Neural progenitor cell (in vitro differentiated cells): ENCODE data around the gene ARL17B.

Experiments
- EZH2phosphoT487 ChIP-seq: fragments of 200-600 bp; sonication (generic); IDR thresholded peaks from 2 replicates; pipeline ENCODE4 v1.6.1; 2017; ENCODE audit warnings: antibody characterized with exemption
- TF ChIP-seq, protein P1 (sequence below): fragments of 200-600 bp; sonication (generic); IDR thresholded peaks from 2 replicates; pipeline ENCODE4 v1.5.1; 2017; ENCODE audit warnings: antibody characterized with exemption, mild to moderate bottlenecking

DNA sequence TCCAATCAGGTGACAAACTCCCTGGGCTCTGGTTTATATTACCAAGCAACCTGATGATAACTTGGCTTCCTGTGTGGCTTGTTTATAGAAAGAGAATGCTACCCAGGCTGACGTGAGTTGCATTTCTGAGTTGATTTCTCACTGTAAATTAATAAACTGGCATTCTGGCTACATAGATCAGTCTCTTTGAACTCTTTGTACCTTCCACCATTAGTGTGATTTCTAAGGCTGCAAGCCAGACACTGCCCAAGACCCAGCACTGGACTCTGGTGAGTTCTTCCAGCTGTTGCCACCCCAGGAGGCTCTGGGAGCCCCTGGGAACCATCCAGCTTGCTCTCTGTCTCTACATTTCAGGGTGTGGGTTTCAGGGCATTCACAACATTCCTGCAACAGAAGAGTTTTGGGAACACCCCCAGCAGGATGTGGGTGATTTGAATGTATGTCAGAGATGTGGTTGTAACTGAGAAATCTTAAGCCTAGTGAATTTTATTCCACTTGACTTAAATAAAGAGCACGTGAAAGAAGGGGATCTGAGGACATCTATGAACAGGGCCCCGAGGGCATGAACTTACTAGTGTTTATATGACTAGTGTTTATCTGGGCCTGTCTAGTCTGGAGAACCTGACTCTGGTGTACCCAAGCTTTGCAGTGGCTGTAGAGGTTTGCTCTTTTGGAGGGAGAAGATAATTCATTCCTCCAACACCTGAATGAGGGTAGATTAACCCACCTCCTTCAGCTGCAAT is 96.9 kb downstream of the ARL17B start:
- TF ChIP-seq, protein P1, sequence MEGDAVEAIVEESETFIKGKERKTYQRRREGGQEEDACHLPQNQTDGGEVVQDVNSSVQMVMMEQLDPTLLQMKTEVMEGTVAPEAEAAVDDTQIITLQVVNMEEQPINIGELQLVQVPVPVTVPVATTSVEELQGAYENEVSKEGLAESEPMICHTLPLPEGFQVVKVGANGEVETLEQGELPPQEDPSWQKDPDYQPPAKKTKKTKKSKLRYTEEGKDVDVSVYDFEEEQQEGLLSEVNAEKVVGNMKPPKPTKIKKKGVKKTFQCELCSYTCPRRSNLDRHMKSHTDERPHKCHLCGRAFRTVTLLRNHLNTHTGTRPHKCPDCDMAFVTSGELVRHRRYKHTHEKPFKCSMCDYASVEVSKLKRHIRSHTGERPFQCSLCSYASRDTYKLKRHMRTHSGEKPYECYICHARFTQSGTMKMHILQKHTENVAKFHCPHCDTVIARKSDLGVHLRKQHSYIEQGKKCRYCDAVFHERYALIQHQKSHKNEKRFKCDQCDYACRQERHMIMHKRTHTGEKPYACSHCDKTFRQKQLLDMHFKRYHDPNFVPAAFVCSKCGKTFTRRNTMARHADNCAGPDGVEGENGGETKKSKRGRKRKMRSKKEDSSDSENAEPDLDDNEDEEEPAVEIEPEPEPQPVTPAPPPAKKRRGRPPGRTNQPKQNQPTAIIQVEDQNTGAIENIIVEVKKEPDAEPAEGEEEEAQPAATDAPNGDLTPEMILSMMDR: no peak
- TF ChIP-seq EZH2phosphoT487: no peak
